HPDE6-E6E7 (cell line): ENCODE data around the gene STK11.
A peak's percentile ranks its signal among the peaks of the same experiment; 100 is the strongest.
"Not testable (repeated sequence)": the region's sequence is repeated elsewhere in the genome, so short reads cannot be mapped to it uniquely, and the experiment has no call there.

Source experiments
- DNase-seq: peaks from one replicate; pipeline ENCODE4 v3.0.0; 2011; ENCODE audit warnings: missing footprints; ENCODE audit errors: extremely low spot score

STK11 gene

GRCh38 chr19:1169411-1169791 is 36.2 kb upstream of the STK11 start:
- DNase-seq: no peak

- DNase-seq: peak; percentile 83
These were observed 35.4 kb upstream of the STK11 start for GRCh38 chr19:1169921-1170885.

- DNase-seq: no peak
These were observed 34.4 kb upstream of the STK11 start for GRCh38 chr19:1170938-1171754.

GRCh38 chr19:1171755-1172352 is 33.7 kb upstream of the STK11 start:
- no peak for DNase-seq

GRCh38 chr19:1172353-1173158 is 33.0 kb upstream of the STK11 start:
- DNase-seq: no peak

GRCh38 chr19:1173159-1173844 is 32.3 kb upstream of the STK11 start:
- no peak for DNase-seq

GRCh38 chr19:1173845-1174809 is 31.5 kb upstream of the STK11 start, which contains the start of gene SBNO2:
SBNO2 (minus strand) TSS chr19:1174268; CDS start chr19:1154276, 19,992 bp downstream.
- no peak for DNase-seq

- DNase-seq: peak; percentile 80
These were observed 28.1 kb upstream of the STK11 start for GRCh38 chr19:1177322-1178114.

GRCh38 chr19:1181606-1182005 is 24.0 kb upstream of the STK11 start:
- DNase-seq: no peak

- no peak for DNase-seq
These were observed 23.5 kb upstream of the STK11 start for GRCh38 chr19:1182068-1182467.

GRCh38 chr19:1182727-1183126 is 22.9 kb upstream of the STK11 start:
- DNase-seq: no peak

GRCh38 chr19:1183543-1184172 is 21.9 kb upstream of the STK11 start:
- peak; percentile 86 for DNase-seq

GRCh38 chr19:1189419-1189818 is 16.2 kb upstream of the STK11 start:
- no peak for DNase-seq

- DNase-seq: no peak
These were observed 6.0 kb upstream of the STK11 start for GRCh38 chr19:1199531-1199930.

GRCh38 chr19:1200614-1201013 is 5.0 kb upstream of the STK11 start:
- DNase-seq: not testable (repeated sequence)

- DNase-seq: no peak
These were observed 729 bp downstream of the STK11 start for GRCh38 chr19:1206150-1206863.

GRCh38 chr19:1206864-1207450 is 1.4 kb downstream of the STK11 start:
- no peak for DNase-seq
